ENCODE results near the gene BDKRB2. TPM values are rescaled to one million over a fixed set of nuclear protein-coding genes. Genes with fewer than 3 reads are reported as not detected.

Gene BDKRB2
- polyA plus RNA-seq, 1 donor from 2014 or later = not detected

GRCh38 chr14:96189281-96189711 lies 15.3 kb upstream of the BDKRB2 start:
- Histone ChIP-seq H3K27ac (ENCODE audit: low read length) (no peak overlapping the region), H3F3A (ENCODE audit: insufficient read depth, low read length, poor library complexity, severe bottlenecking) (no peaks in the 10 kb centered on the region), H3K79me2 (replicated peaks; ENCODE audit: insufficient read depth, low read length) (no peaks in the 10 kb centered on the region), H2AFZ (ENCODE audit: low read depth, low read length) (no peak overlapping the region), H3K4me3 (ENCODE audit: low read length) (no peak overlapping the region), H4K20me1 (ENCODE audit: insufficient read depth) (no peaks in the 10 kb centered on the region), H3K27me3 (ENCODE audit: insufficient read depth, low read depth, low read length) (no peaks in the 10 kb centered on the region), H3K36me3 (ENCODE audit: insufficient read depth, low read length) (no peaks in the 10 kb centered on the region), H3K4me2 (ENCODE audit: low read length) (no peak overlapping the region), H3K9ac (ENCODE audit: low read length) (no peak overlapping the region), H3K9me2 (ENCODE audit: insufficient read depth, low read length) (no peaks in the 10 kb centered on the region), H3K9me3 (ENCODE audit: low read length) (no peaks in the 10 kb centered on the region)
- TF ChIP-seq TAF1 (IDR thresholded peaks at IDR 0.05; ENCODE audit: low read depth) (no peak), POLR2AphosphoS5 (IDR thresholded peaks at IDR 0.05) (no peak), SMC3 (conservative IDR thresholded peaks at IDR 0.05; ENCODE audit: poor library complexity) (no peak), EP300 (conservative IDR thresholded peaks at IDR 0.05; ENCODE audit: poor library complexity, severe bottlenecking) (no peak), REST (IDR thresholded peaks at IDR 0.05; ENCODE audit: borderline replicate concordance) (no peak), CTCF (IDR thresholded peaks at IDR 0.05; ENCODE audit: poor library complexity, severe bottlenecking) (no peak), RAD21 (conservative IDR thresholded peaks at IDR 0.05) (no peak), MXI1 (conservative IDR thresholded peaks at IDR 0.05; ENCODE audit: poor library complexity, severe bottlenecking) (no peak), EZH2 (IDR thresholded peaks at IDR 0.05; ENCODE audit: borderline replicate concordance, insufficient read depth, low read length, poor library complexity, severe bottlenecking) (no peak)

- Histone ChIP-seq H3K36me3 (ENCODE audit: insufficient read depth, low read length) (no peaks in the 10 kb centered on the region), H3K27me3 (ENCODE audit: insufficient read depth, low read depth, low read length) (no peaks in the 10 kb centered on the region), H2AFZ (ENCODE audit: low read depth, low read length) (no peak overlapping the region), H3K9me2 (ENCODE audit: insufficient read depth, low read length) (no peaks in the 10 kb centered on the region), H3K27ac (ENCODE audit: low read length) (no peak overlapping the region), H4K20me1 (ENCODE audit: insufficient read depth) (no peaks in the 10 kb centered on the region), H3K4me2 (ENCODE audit: low read length) (no peak overlapping the region), H3K9me3 (ENCODE audit: low read length) (no peaks in the 10 kb centered on the region), H3K79me2 (replicated peaks; ENCODE audit: insufficient read depth, low read length) (no peaks in the 10 kb centered on the region), H3F3A (ENCODE audit: insufficient read depth, low read length, poor library complexity, severe bottlenecking) (no peaks in the 10 kb centered on the region), H3K9ac (ENCODE audit: low read length) (no peak overlapping the region), H3K4me3 (ENCODE audit: low read length) (no peak overlapping the region)
- TF ChIP-seq REST (IDR thresholded peaks at IDR 0.05; ENCODE audit: borderline replicate concordance) = no peak
- TF ChIP-seq EZH2 (IDR thresholded peaks at IDR 0.05; ENCODE audit: borderline replicate concordance, insufficient read depth, low read length, poor library complexity, severe bottlenecking) = no peak
- no peak for TF ChIP-seq SMC3 (conservative IDR thresholded peaks at IDR 0.05; ENCODE audit: poor library complexity)
- no peak for TF ChIP-seq RAD21 (conservative IDR thresholded peaks at IDR 0.05)
- no peak for TF ChIP-seq CTCF (IDR thresholded peaks at IDR 0.05; ENCODE audit: poor library complexity, severe bottlenecking)
- no peak for TF ChIP-seq MXI1 (conservative IDR thresholded peaks at IDR 0.05; ENCODE audit: poor library complexity, severe bottlenecking)
- TF ChIP-seq EP300 (conservative IDR thresholded peaks at IDR 0.05; ENCODE audit: poor library complexity, severe bottlenecking) = no peak
- TF ChIP-seq TAF1 (IDR thresholded peaks at IDR 0.05; ENCODE audit: low read depth) = no peak
- no peak for TF ChIP-seq POLR2AphosphoS5 (IDR thresholded peaks at IDR 0.05)
Measured at GRCh38 chr14:96191353-96191752, 13.3 kb upstream of the BDKRB2 start.
